GM19324 (cell line): ENCODE results near the gene SDHA.
"Not testable (repeated sequence)": the region's sequence is repeated elsewhere in the genome, so short reads cannot be mapped to it uniquely, and the experiment has no call there.

Source experiments
- ATAC-seq: cut with Tn5 transposase; IDR thresholded peaks from one replicate; pipeline ENCODE4 v1.9.1; 2021; ENCODE audit warnings: mild to moderate bottlenecking, moderate library complexity; ENCODE audit not compliant: unreplicated experiment, low FRiP score

SDHA gene

GRCh38 chr5:251975-252374, 33.9 kb downstream of the SDHA start:
- not testable (repeated sequence) for ATAC-seq

GRCh38 chr5:252546-252945, 34.4 kb downstream of the SDHA start:
- ATAC-seq: no peak

- not testable (repeated sequence) for ATAC-seq
Observed at GRCh38 chr5:254322-254721, 36.2 kb downstream of the SDHA start.

- not testable (repeated sequence) for ATAC-seq
Observed at GRCh38 chr5:255116-255515, 37.0 kb downstream of the SDHA start.

- not testable (repeated sequence) for ATAC-seq
Observed at GRCh38 chr5:256347-256746, 38.2 kb downstream of the SDHA start.

GRCh38 chr5:257148-257547, 39.0 kb downstream of the SDHA start:
- no peak for ATAC-seq

- not testable (repeated sequence) for ATAC-seq
Observed at GRCh38 chr5:263275-263974, 45.3 kb downstream of the SDHA start.

GRCh38 chr5:264338-264737, 46.2 kb downstream of the SDHA start:
- no peak for ATAC-seq

- ATAC-seq: not testable (repeated sequence)
Observed at GRCh38 chr5:266311-267026, 48.3 kb downstream of the SDHA start.

GRCh38 chr5:267716-268115, 49.6 kb downstream of the SDHA start:
- no peak for ATAC-seq

- no peak for ATAC-seq
Observed at GRCh38 chr5:270340-270739, 52.2 kb downstream of the SDHA start.

- not testable (repeated sequence) for ATAC-seq
Observed at GRCh38 chr5:271828-272167, 53.7 kb downstream of the SDHA start.

GRCh38 chr5:273091-273490, 55.0 kb downstream of the SDHA start:
- not testable (repeated sequence) for ATAC-seq

GRCh38 chr5:273491-273890, 55.4 kb downstream of the SDHA start:
- not testable (repeated sequence) for ATAC-seq

- ATAC-seq: not testable (repeated sequence)
Observed at GRCh38 chr5:274346-274745, 56.2 kb downstream of the SDHA start.

- no peak for ATAC-seq
Observed at GRCh38 chr5:278646-279045, 60.5 kb downstream of the SDHA start.

- not testable (repeated sequence) for ATAC-seq
Observed at GRCh38 chr5:279051-279665, 61.0 kb downstream of the SDHA start.

GRCh38 chr5:285991-286557, 68.0 kb downstream of the SDHA start:
- no peak for ATAC-seq

GRCh38 chr5:290200-290599, 72.1 kb downstream of the SDHA start:
- not testable (repeated sequence) for ATAC-seq

- not testable (repeated sequence) for ATAC-seq
Observed at GRCh38 chr5:291345-291744, 73.2 kb downstream of the SDHA start.

GRCh38 chr5:294788-295187, 76.7 kb downstream of the SDHA start:
- ATAC-seq: not testable (repeated sequence)
